M059J (cell line): ENCODE measurements around the gene SETD1A. TPM values are rescaled to one million over a fixed set of nuclear protein-coding genes. Genes with fewer than 3 reads are reported as not detected.
"Not testable (repeated sequence)": the region's sequence is repeated elsewhere in the genome, so short reads cannot be mapped to it uniquely, and the experiment has no call there.

Experiments
- DNase-seq: peaks from one replicate; pipeline ENCODE4 v3.0.0-alpha.2; 2012; ENCODE audit warnings: low read depth
- total RNA-seq: library from RNA; depleted of rRNA; stranded (reverse); fragments of >200 nt; shearing (Covaris generic); gene quantifications from 2 replicates; pipeline ENCODE4 v1.2.3, GENCODE V29; 2014

Gene SETD1A
- total RNA-seq, 1 experiment from 2014 or later: 3.9 TPM

- no peak for DNase-seq
Measured at GRCh38 chr16:30998852-30999761, 41.6 kb downstream of the SETD1A start.

- DNase-seq: no peak
Measured at GRCh38 chr16:31000671-31001382, 43.3 kb downstream of the SETD1A start.

GRCh38 chr16:31001507-31002249 is 44.1 kb downstream of the SETD1A start:
- no peak for DNase-seq

- no peak for DNase-seq
Measured at GRCh38 chr16:31002250-31002700, 44.7 kb downstream of the SETD1A start.

GRCh38 chr16:31002862-31003341 is 45.3 kb downstream of the SETD1A start:
- no peak for DNase-seq

GRCh38 chr16:31003744-31004143 is 46.2 kb downstream of the SETD1A start:
- no peak for DNase-seq

GRCh38 chr16:31004658-31005057 is 47.1 kb downstream of the SETD1A start:
- no peak for DNase-seq

- no peak for DNase-seq
Measured at GRCh38 chr16:31005350-31006085, 48.0 kb downstream of the SETD1A start.

- no peak for DNase-seq
Measured at GRCh38 chr16:31006086-31006385, 48.5 kb downstream of the SETD1A start.

- no peak for DNase-seq
Measured at GRCh38 chr16:31006589-31006988, 49.0 kb downstream of the SETD1A start.

- no peak for DNase-seq
Measured at GRCh38 chr16:31007684-31008083, 50.1 kb downstream of the SETD1A start.

GRCh38 chr16:31008149-31008548 is 50.6 kb downstream of the SETD1A start:
- peak; percentile 92 for DNase-seq

GRCh38 chr16:31008551-31008950 is 51.0 kb downstream of the SETD1A start:
- DNase-seq: no peak

- no peak for DNase-seq
Measured at GRCh38 chr16:31009120-31009519, 51.6 kb downstream of the SETD1A start.

GRCh38 chr16:31009894-31010584 is 52.5 kb downstream of the SETD1A start:
- DNase-seq: no peak

- no peak for DNase-seq
Measured at GRCh38 chr16:31010585-31011325, 53.2 kb downstream of the SETD1A start, which contains the start of gene STX1B. TSS of gene STX1B (minus strand) at chr16:31010638. CDS start at chr16:31010396, 242 bp downstream.

GRCh38 chr16:31011815-31012214 is 54.3 kb downstream of the SETD1A start:
- not testable (repeated sequence) for DNase-seq

GRCh38 chr16:31013292-31013691 is 55.7 kb downstream of the SETD1A start:
- DNase-seq: not testable (repeated sequence)

- DNase-seq: no peak
Measured at GRCh38 chr16:31016018-31016417, 58.5 kb downstream of the SETD1A start.

GRCh38 chr16:31017756-31018155 is 60.2 kb downstream of the SETD1A start:
- DNase-seq: not testable (repeated sequence)
